Measurements from ENCODE around the gene FYCO1.
"Not testable (repeated sequence)": the region's sequence is repeated elsewhere in the genome, so short reads cannot be mapped to it uniquely, and the experiment has no call there.

FYCO1 gene

GRCh38 chr3:45995236-45996192 is at the start of gene FYCO1:
Gene FYCO1 (minus strand): TSS chr3:45995824. CDS start chr3:45984910, 10,914 bp downstream.
- DNase-seq (ENCODE audit: low read depth in 2 of 2) = peak; percentile 81 to 85

- no peak for DNase-seq (ENCODE audit: low read depth in 2 of 2)
Observed at GRCh38 chr3:46038916-46039315, 43.3 kb upstream of the FYCO1 start.

GRCh38 chr3:46038071-46038470 is 42.4 kb upstream of the FYCO1 start:
- DNase-seq (ENCODE audit: low read depth in 2 of 2) = not testable (repeated sequence)

GRCh38 chr3:46036191-46036590 is 40.6 kb upstream of the FYCO1 start:
- no peak for DNase-seq (ENCODE audit: low read depth in 2 of 2)

- no peak for DNase-seq (ENCODE audit: low read depth in 2 of 2)
Observed at GRCh38 chr3:46031747-46032146, 36.1 kb upstream of the FYCO1 start.

GRCh38 chr3:46031269-46031668 is 35.6 kb upstream of the FYCO1 start:
- no peak for DNase-seq (ENCODE audit: low read depth in 2 of 2)

- no peak for DNase-seq (ENCODE audit: low read depth in 2 of 2)
Observed at GRCh38 chr3:46030626-46031025, 35.0 kb upstream of the FYCO1 start.

GRCh38 chr3:46029953-46030543 is 34.4 kb upstream of the FYCO1 start:
- no peak for DNase-seq (ENCODE audit: low read depth in 2 of 2)

GRCh38 chr3:46027736-46028397 is 32.2 kb upstream of the FYCO1 start:
- no peak for DNase-seq (ENCODE audit: low read depth in 2 of 2)

GRCh38 chr3:46027021-46027705 is 31.5 kb upstream of the FYCO1 start, which contains the start of gene XCR1:
Gene XCR1 (minus strand): TSS chr3:46027483. CDS start chr3:46021947, 5,536 bp downstream.
- DNase-seq (ENCODE audit: low read depth in 2 of 2) = no peak

GRCh38 chr3:46025139-46025538 is 29.5 kb upstream of the FYCO1 start:
- DNase-seq (ENCODE audit: low read depth in 2 of 2) = no peak

GRCh38 chr3:46024131-46024530 is 28.5 kb upstream of the FYCO1 start:
- DNase-seq (ENCODE audit: low read depth in 2 of 2) = no peak

- no peak for DNase-seq (ENCODE audit: low read depth in 2 of 2)
Observed at GRCh38 chr3:46022909-46023785, 27.5 kb upstream of the FYCO1 start.

- DNase-seq (ENCODE audit: low read depth in 2 of 2) = no peak
Observed at GRCh38 chr3:46021516-46021915, 25.9 kb upstream of the FYCO1 start.

- no peak for DNase-seq (ENCODE audit: low read depth in 2 of 2)
Observed at GRCh38 chr3:46020766-46021510, 25.3 kb upstream of the FYCO1 start.

GRCh38 chr3:46019707-46020106 is 24.1 kb upstream of the FYCO1 start:
- peak in 1 of 2 donors; percentile 39 for DNase-seq (ENCODE audit: low read depth in 2 of 2)

GRCh38 chr3:46017720-46018119 is 22.1 kb upstream of the FYCO1 start:
- DNase-seq (ENCODE audit: low read depth in 2 of 2) = no peak

GRCh38 chr3:46013316-46014094 is 17.9 kb upstream of the FYCO1 start:
- DNase-seq (ENCODE audit: low read depth in 2 of 2) = no peak

GRCh38 chr3:46012246-46012645 is 16.6 kb upstream of the FYCO1 start:
- no peak for DNase-seq (ENCODE audit: low read depth in 2 of 2)
